HG03460 (cell line): ENCODE data around the gene KIF18A.
"Not testable (repeated sequence)": the region's sequence is repeated elsewhere in the genome, so short reads cannot be mapped to it uniquely, and the experiment has no call there.

Source experiments
- ATAC-seq: cut with Tn5 transposase; IDR thresholded peaks from one replicate; pipeline ENCODE4 v1.9.1; 2021; ENCODE audit not compliant: unreplicated experiment

The KIF18A gene

GRCh38 chr11:28107191-28107749 is 686 bp downstream of the KIF18A start:
- no peak for ATAC-seq

GRCh38 chr11:28106353-28107043 is 1.5 kb downstream of the KIF18A start:
- ATAC-seq = no peak

GRCh38 chr11:28105869-28106268 is 2.1 kb downstream of the KIF18A start:
- ATAC-seq = no peak

GRCh38 chr11:28104984-28105383 is 3.0 kb downstream of the KIF18A start:
- no peak for ATAC-seq

GRCh38 chr11:28104425-28104824 is 3.5 kb downstream of the KIF18A start:
- no peak for ATAC-seq

GRCh38 chr11:28102300-28102699 is 5.7 kb downstream of the KIF18A start:
- not testable (repeated sequence) for ATAC-seq

- no peak for ATAC-seq
These were observed 7.3 kb downstream of the KIF18A start for GRCh38 chr11:28100665-28101064.

- no peak for ATAC-seq
These were observed 8.2 kb downstream of the KIF18A start for GRCh38 chr11:28099715-28100114.

- ATAC-seq = no peak
These were observed 9.7 kb downstream of the KIF18A start for GRCh38 chr11:28098257-28098656.

GRCh38 chr11:28092786-28093185 is 15.2 kb downstream of the KIF18A start:
- no peak for ATAC-seq

GRCh38 chr11:28090052-28090749 is 17.8 kb downstream of the KIF18A start:
- ATAC-seq = no peak

- ATAC-seq = no peak
These were observed 18.6 kb downstream of the KIF18A start for GRCh38 chr11:28089378-28089777.

GRCh38 chr11:28087693-28088092 is 20.3 kb downstream of the KIF18A start:
- not testable (repeated sequence) for ATAC-seq

- ATAC-seq = not testable (repeated sequence)
These were observed 20.8 kb downstream of the KIF18A start for GRCh38 chr11:28087192-28087591.

- ATAC-seq = no peak
These were observed 21.4 kb downstream of the KIF18A start for GRCh38 chr11:28086569-28086968.

- no peak for ATAC-seq
These were observed 24.8 kb downstream of the KIF18A start for GRCh38 chr11:28083118-28083517.

- no peak for ATAC-seq
These were observed 30.4 kb downstream of the KIF18A start for GRCh38 chr11:28077521-28077920.

- ATAC-seq = no peak
These were observed 35.6 kb downstream of the KIF18A start for GRCh38 chr11:28072321-28072720.

GRCh38 chr11:28071305-28071704 is 36.7 kb downstream of the KIF18A start:
- no peak for ATAC-seq

- ATAC-seq = no peak
These were observed 49.6 kb downstream of the KIF18A start for GRCh38 chr11:28058333-28058732.

GRCh38 chr11:28054821-28055220 is 53.1 kb downstream of the KIF18A start:
- ATAC-seq = no peak
